Left renal cortex interstitium (tissue), 4 donors: ENCODE results near the gene CMTM6. TPM values are rescaled to one million over a fixed set of nuclear protein-coding genes. Genes with fewer than 3 reads are reported as not detected.
A peak's percentile ranks its signal among the peaks of the same experiment; 100 is the strongest.
"Not testable (repeated sequence)": the region's sequence is repeated elsewhere in the genome, so short reads cannot be mapped to it uniquely, and the experiment has no call there.

Experiments
- DNase-seq, 4 donors: peaks; one replicate each; pipeline ENCODE4 v3.0.0-alpha.2; 2013; ENCODE audit warnings: low read depth in 4 of 4, low spot score in 2 of 4, missing footprints in 1 of 4
- polyA plus RNA-seq, 4 donors: library from polyadenylated mRNA; unstranded; fragments of 120-200 nt; gene quantifications; one replicate each; pipeline ENCODE4 v1.2.1, GENCODE V29; 2013; ENCODE audit not compliant: insufficient read length in 4 of 4

The CMTM6 gene
- polyA plus RNA-seq, 4 donors: 64.7 to 82.6 (median 78.5) TPM

GRCh38 chr3:32469151-32469874, 33.3 kb downstream of the CMTM6 start:
- DNase-seq: no peak

- DNase-seq: peak; percentile 13 to 74 (median 56)
Measured at GRCh38 chr3:32467333-32468070, 35.1 kb downstream of the CMTM6 start.

GRCh38 chr3:32466808-32467207, 35.8 kb downstream of the CMTM6 start:
- DNase-seq: not testable (repeated sequence)

- DNase-seq: not testable (repeated sequence)
Measured at GRCh38 chr3:32464726-32465125, 37.9 kb downstream of the CMTM6 start.

- not testable (repeated sequence) for DNase-seq
Measured at GRCh38 chr3:32463415-32463814, 39.2 kb downstream of the CMTM6 start.

- DNase-seq: not testable (repeated sequence)
Measured at GRCh38 chr3:32462191-32462986, 40.3 kb downstream of the CMTM6 start.

- DNase-seq: not testable (repeated sequence)
Measured at GRCh38 chr3:32460817-32461496, 41.7 kb downstream of the CMTM6 start.

- DNase-seq: no peak
Measured at GRCh38 chr3:32460031-32460749, 42.5 kb downstream of the CMTM6 start.

GRCh38 chr3:32459450-32459849, 43.2 kb downstream of the CMTM6 start:
- DNase-seq: no peak

GRCh38 chr3:32457971-32458471, 44.6 kb downstream of the CMTM6 start:
- DNase-seq: no peak

- DNase-seq: no peak
Measured at GRCh38 chr3:32456429-32457130, 46.1 kb downstream of the CMTM6 start.

- DNase-seq: no peak
Measured at GRCh38 chr3:32455609-32456428, 46.8 kb downstream of the CMTM6 start.

GRCh38 chr3:32454731-32455608, 47.7 kb downstream of the CMTM6 start:
- DNase-seq: no peak

- no peak for DNase-seq
Measured at GRCh38 chr3:32454111-32454510, 48.5 kb downstream of the CMTM6 start.

- no peak for DNase-seq
Measured at GRCh38 chr3:32453346-32453745, 49.3 kb downstream of the CMTM6 start.

GRCh38 chr3:32452009-32452408, 50.6 kb downstream of the CMTM6 start:
- no peak for DNase-seq

- DNase-seq: no peak
Measured at GRCh38 chr3:32450992-32451659, 51.5 kb downstream of the CMTM6 start.
